A549 (cell line): ENCODE measurements around the gene PTCD3. TPM values are rescaled to one million over a fixed set of nuclear protein-coding genes. Genes with fewer than 3 reads are reported as not detected.
A peak's percentile ranks its signal among the peaks of the same experiment; 100 is the strongest.

Experiments
- ATAC-seq, 2 experiments: fragments of 200-7000 bp in 1 of 2; fragments of >200 bp in 1 of 2; cut with Nextera tagmentation in 1 of 2; cut with Tn5 transposase in 1 of 2; 3 replicates each; pipeline versions ENCODE4 v1.8.0 to v1.9.1; 2018 to 2020; ENCODE audit warnings: mild to moderate bottlenecking in 1 of 2, moderate library complexity in 1 of 2
- CTCF ChIA-PET: fragments of 300-600 bp; sonication (Branson Sonifier 250); formaldehyde crosslinking; extraction: SDS; loops from one replicate; lab custom pipeline; 2021; ENCODE audit warnings: antibody characterized with exemption, inconsistent platforms; lab: Yijun Ruan, JAX
- POLR2A ChIA-PET: fragments of 350-600 bp; formaldehyde crosslinking; extraction: SDS; loops from one replicate; lab custom pipeline; 2021; ENCODE audit warnings: antibody characterized with exemption, inconsistent platforms; lab: Yijun Ruan, JAX
- DNase-seq, 2 experiments: peaks; one replicate each; pipeline versions ENCODE4 v3.0.0 to v3.0.0-alpha.2; 2011 to 2016; ENCODE audit warnings: low read depth in 1 of 2, low spot score in 1 of 2
- FAIRE-seq: peaks from 2 replicates; lab custom pipeline; 2011; peaks lifted over from hg19 to GRCh38; lab: Jason Lieb, UNC
- H3K27ac ChIP-seq, 2 experiments: fragments of >200 bp; sonication (Bioruptor Twin); formaldehyde crosslinking; 3 replicates each; pipeline ENCODE4 v1.5.1; 2016 to 2017
- H3K4me1 ChIP-seq: fragments of >200 bp; sonication (Bioruptor Twin); formaldehyde crosslinking; 3 replicates; pipeline ENCODE4 v1.6.1; 2016
- H3K4me2 ChIP-seq: fragments of >200 bp; sonication (Bioruptor Twin); formaldehyde crosslinking; 3 replicates; pipeline ENCODE4 v1.6.1; 2016
- H3K4me3 ChIP-seq: fragments of >200 bp; sonication (Bioruptor Twin); formaldehyde crosslinking; 3 replicates; pipeline ENCODE4 v1.5.1; 2016
- H3K9me3 ChIP-seq: fragments of >200 bp; sonication (Bioruptor Twin); formaldehyde crosslinking; 3 replicates; pipeline ENCODE4 v1.6.1; 2016
- EHMT2 ChIP-seq: fragments of 200-600 bp; sonication (generic); IDR thresholded peaks from 2 replicates; pipeline ENCODE4 v1.6.1; 2016; ENCODE audit warnings: antibody characterized with exemption, low read depth, mild to moderate bottlenecking, moderate library complexity
- EP300 ChIP-seq, 2 experiments: fragments of >200 bp; sonication (Bioruptor Twin); formaldehyde crosslinking; IDR thresholded peaks; 2 replicates in 1 of 2; 3 replicates in 1 of 2; pipeline ENCODE4 v1.6.1; 2016 to 2017
- FOSL2 ChIP-seq, 2 experiments: fragments of 450-650 bp in 1 of 2; fragments of >200 bp in 1 of 2; sonication (Bioruptor Twin) in 1 of 2; formaldehyde crosslinking; IDR thresholded peaks; 2 replicates each; pipeline versions ENCODE4 v1.5.0 to v1.6.1; 2016 to 2020; ENCODE audit warnings: mild to moderate bottlenecking in 1 of 2, moderate library complexity in 1 of 2
- HEYL ChIP-seq: fragments of 250-450 bp; sonication (Bioruptor Pico); IDR thresholded peaks from 2 replicates; pipeline ENCODE4 v1.8.0; 2021; ENCODE audit warnings: mild to moderate bottlenecking, moderate library complexity
- HOXA7 ChIP-seq: fragments of 250-450 bp; sonication (Bioruptor Pico); IDR thresholded peaks from 2 replicates; pipeline ENCODE4 v1.5.0; 2020; ENCODE audit warnings: mild to moderate bottlenecking, moderate library complexity
- JUNB ChIP-seq: fragments of >200 bp; sonication (Bioruptor Twin); formaldehyde crosslinking; IDR thresholded peaks from 2 replicates; pipeline ENCODE4 v1.6.1; 2016
- KDM1A ChIP-seq: fragments of 200-600 bp; sonication (generic); IDR thresholded peaks from 2 replicates; pipeline ENCODE4 v1.6.1; 2016; ENCODE audit warnings: low read depth, mild to moderate bottlenecking
- KDM5A ChIP-seq: fragments of 200-600 bp; sonication (generic); IDR thresholded peaks from 2 replicates; pipeline ENCODE4 v1.6.1; 2016; ENCODE audit warnings: antibody characterized with exemption, mild to moderate bottlenecking
- MAFK ChIP-seq: fragments of 450-650 bp; IDR thresholded peaks from 2 replicates; pipeline ENCODE4 v1.6.1; 2014; ENCODE audit not compliant: partially characterized antibody
- RAD21 ChIP-seq, 2 experiments: fragments of >200 bp in 1 of 2; sonication (Bioruptor Twin) in 1 of 2; formaldehyde crosslinking in 1 of 2; IDR thresholded peaks in 1 of 2; conservative IDR thresholded peaks in 1 of 2; 2 replicates in 1 of 2; 3 replicates in 1 of 2; pipeline ENCODE4 v1.6.1; 2012 to 2018; ENCODE audit warnings: inconsistent platforms in 1 of 2
- SMC3 ChIP-seq: fragments of >200 bp; sonication (Bioruptor Twin); formaldehyde crosslinking; IDR thresholded peaks from 3 replicates; pipeline ENCODE4 v1.6.1; 2018; ENCODE audit warnings: inconsistent platforms
- ZFP36 ChIP-seq: fragments of 450-650 bp; IDR thresholded peaks from 2 replicates; pipeline ENCODE4 v1.6.1; 2014; ENCODE audit warnings: borderline replicate concordance; ENCODE audit not compliant: partially characterized antibody
- ZSCAN20 ChIP-seq: fragments of 250-450 bp; sonication (Bioruptor Pico); IDR thresholded peaks from 2 replicates; pipeline ENCODE4 v1.8.0; 2022; ENCODE audit warnings: mild to moderate bottlenecking, moderate library complexity
- whole genome bisulfite sequencing: methylation state at CpG from one replicate; pipeline ENCODE4 v1.1.6; 2017; ENCODE audit errors: missing lambda C conversion rate; 5-methylcytosine and 5-hydroxymethylcytosine counted together
- polyA plus RNA-seq, 4 experiments: library from polyadenylated mRNA; depleted of rRNA in 3 of 4; stranded (reverse); fragments of >200 nt; fragmentation: RNase III in 1 of 4; extraction: RNeasy Plus Mini Kit Qiagen cat#74134 plus additional on column Dnase treatment in 1 of 4; gene quantifications; 2 replicates in 3 of 4; 3 replicates in 1 of 4; pipeline ENCODE4 v1.2.3, GENCODE V29; 2011 to 2017
- TF ChIP-seq, protein P1 (sequence below): fragments of >200 bp; sonication (Bioruptor Twin); formaldehyde crosslinking; IDR thresholded peaks from 3 replicates; pipeline ENCODE4 v1.5.1; 2016
- TF ChIP-seq, protein P2 (sequence below): IDR thresholded peaks from 2 replicates; pipeline ENCODE4 v1.6.1; 2012
- TF ChIP-seq, protein P3 (sequence below): fragments of 450-650 bp; IDR thresholded peaks from 2 replicates; pipeline ENCODE4 v1.6.1; 2014; ENCODE audit warnings: antibody characterized with exemption

PTCD3 gene
- polyA plus RNA-seq, 2 of the 4 experiments (the other 2 are of a cell fraction) = 200 to 260 TPM

DNA sequence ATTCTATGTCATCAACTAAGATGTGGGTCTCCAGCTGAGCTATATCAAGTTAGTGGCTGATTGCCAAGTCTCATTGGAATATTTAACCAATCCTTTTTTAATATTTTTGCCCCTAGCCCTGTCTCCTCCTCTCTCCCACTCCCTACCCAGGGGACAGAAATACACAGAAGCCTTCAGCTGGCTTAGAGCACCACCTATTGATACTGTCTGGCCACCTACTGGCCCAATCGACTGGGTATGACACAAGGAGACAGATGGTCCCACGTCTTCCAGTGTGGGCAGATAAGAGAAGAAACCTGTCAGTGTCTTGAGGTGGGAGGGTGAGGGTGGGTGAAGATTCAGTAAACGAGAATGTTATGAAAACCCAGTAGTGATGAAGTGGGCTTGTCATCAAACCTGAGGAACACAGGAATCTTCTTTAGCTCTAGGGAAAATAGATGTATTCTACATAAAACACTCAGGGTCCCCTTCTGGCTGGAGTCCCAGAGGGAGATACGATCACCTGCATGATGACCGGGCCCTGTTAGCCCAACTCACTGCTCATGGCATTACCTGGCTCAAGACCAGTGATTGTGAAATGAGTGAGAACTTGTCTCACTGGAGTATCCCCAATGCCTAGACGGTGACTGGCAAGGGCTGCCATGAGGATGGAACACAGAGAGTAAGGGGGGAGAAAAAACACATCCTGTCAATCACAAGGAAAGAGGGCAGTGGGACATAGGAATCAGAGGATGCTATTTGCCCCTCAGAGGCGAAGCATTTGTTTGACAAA, 27.1 kb upstream of the PTCD3 start:
- POLR2A ChIA-PET = interaction anchor here (1.0 to 2.5 kb wide), 2 partner anchors 191 to 251 kb away, joined by 4 to 11 read pairs; no protein-coding TSS in a partner anchor
- DNase-seq (peak in 1 of 2 experiments; percentile 69), FAIRE-seq (no peak), ATAC-seq (peak; percentile 85 to 88)
- 59% methylated on average over 7 of the region's 7 CpGs for WGBS
- Histone ChIP-seq H3K4me3 (no peak overlapping the region), H3K4me1 (peaks cover 22% of the 10 kb centered on the region; the same call in 2 of the 3 replicates), H3K4me2 (no peak overlapping the region), H3K27ac (peak overlapping the region in 1 of 2 experiments; percentile 53; a peak in 3 of 6 replicates), H3K9me3 (no peaks in the 10 kb centered on the region)
- CTCF ChIA-PET = interaction anchor here (0.6 to 23.1 kb wide), 83 partner anchors 10 to 458 kb away, joined by 3 to 766 read pairs (median 7); partner anchors contain the start of gene ST3GAL5
- TF ChIP-seq JUNB (no peak), FOSL2 (IDR thresholded peaks at IDR 0.05) (no peak), FOSL2 (CRISPR knock-in tag; IDR thresholded peaks at IDR 0.05) (no peak), SMC3 (peak; percentile 81), RAD21 (conservative IDR thresholded peaks at IDR 0.05 in 1 of 2, IDR thresholded peaks at IDR 0.05 in 1 of 2) (peak; percentile 91 to 93)
- TF ChIP-seq, protein P1, sequence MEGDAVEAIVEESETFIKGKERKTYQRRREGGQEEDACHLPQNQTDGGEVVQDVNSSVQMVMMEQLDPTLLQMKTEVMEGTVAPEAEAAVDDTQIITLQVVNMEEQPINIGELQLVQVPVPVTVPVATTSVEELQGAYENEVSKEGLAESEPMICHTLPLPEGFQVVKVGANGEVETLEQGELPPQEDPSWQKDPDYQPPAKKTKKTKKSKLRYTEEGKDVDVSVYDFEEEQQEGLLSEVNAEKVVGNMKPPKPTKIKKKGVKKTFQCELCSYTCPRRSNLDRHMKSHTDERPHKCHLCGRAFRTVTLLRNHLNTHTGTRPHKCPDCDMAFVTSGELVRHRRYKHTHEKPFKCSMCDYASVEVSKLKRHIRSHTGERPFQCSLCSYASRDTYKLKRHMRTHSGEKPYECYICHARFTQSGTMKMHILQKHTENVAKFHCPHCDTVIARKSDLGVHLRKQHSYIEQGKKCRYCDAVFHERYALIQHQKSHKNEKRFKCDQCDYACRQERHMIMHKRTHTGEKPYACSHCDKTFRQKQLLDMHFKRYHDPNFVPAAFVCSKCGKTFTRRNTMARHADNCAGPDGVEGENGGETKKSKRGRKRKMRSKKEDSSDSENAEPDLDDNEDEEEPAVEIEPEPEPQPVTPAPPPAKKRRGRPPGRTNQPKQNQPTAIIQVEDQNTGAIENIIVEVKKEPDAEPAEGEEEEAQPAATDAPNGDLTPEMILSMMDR = peak; percentile 92

DNA sequence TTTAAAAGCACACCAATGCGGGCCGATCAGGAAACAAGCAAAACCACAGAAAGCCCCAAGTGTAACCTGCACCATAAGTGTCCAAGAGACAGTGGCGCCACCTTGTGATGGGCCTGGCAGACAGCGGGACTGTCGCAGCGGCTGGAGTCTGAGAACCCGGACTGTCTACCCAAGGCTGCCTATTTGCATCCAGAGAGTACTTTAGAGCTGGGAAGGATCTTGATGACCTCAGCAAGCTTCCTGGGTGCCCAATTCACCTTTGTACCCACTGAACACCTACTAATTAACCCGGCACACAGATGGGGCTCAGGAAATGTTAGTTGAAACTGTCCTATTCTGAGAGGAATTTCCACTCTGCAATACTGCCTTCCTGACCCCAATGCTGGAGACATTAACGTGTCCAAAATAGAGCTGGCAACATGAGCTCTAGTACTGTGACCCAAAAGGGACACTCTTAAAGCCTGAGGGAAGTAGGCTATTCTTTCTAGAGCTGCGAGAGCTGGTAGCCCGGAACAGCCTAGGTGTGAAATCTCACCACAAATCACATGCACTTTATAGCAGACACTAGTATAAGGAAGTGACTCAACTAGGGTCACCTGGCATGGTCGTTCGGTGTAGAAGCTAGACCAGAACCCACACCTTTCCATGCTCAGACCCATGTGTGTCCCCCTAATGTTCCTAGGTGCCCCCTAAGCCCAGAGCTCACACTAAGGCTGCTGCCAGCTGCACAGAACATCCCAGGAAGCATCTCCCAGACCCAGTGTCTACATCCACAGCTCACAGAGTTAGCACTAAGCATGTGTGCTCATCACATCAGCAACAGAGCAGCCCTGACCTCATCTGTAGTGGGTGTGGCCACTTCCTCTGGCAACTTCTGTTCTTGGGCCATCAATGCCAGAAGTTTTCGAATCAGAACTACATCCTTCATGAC, 25.8 kb upstream of the PTCD3 start:
- Histone ChIP-seq H3K4me1 (peaks cover 22% of the 10 kb centered on the region; the same call in 2 of the 3 replicates), H3K9me3 (no peaks in the 10 kb centered on the region), H3K27ac (peak overlapping the region in 1 of 2 experiments; percentile 53; a peak in 3 of 6 replicates), H3K4me2 (no peak overlapping the region)
- POLR2A ChIA-PET = interaction anchor here (2.5 kb wide), 1 partner anchor 253 kb away, joined by 11 read pairs; no protein-coding TSS in a partner anchor
- TF ChIP-seq, protein P2, sequence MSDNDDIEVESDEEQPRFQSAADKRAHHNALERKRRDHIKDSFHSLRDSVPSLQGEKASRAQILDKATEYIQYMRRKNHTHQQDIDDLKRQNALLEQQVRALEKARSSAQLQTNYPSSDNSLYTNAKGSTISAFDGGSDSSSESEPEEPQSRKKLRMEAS = 0 out of 2 replicates have a peak, but pooled peaks have one; percentile 5
- TF ChIP-seq KDM5A (no peak), MAFK (peak; percentile 39), RAD21 (conservative IDR thresholded peaks at IDR 0.05 in 1 of 2, IDR thresholded peaks at IDR 0.05 in 1 of 2) (peak; percentile 86 to 89), KDM1A (no peak), ZFP36 (no peak), HEYL (CRISPR knock-in tag) (no peak), HOXA7 (no peak), ZSCAN20 (CRISPR knock-in tag) (no peak), EP300 (IDR thresholded peaks at IDR 0.05) (no peak), SMC3 (peak; percentile 92), EHMT2 (no peak)
- TF ChIP-seq, protein P3, sequence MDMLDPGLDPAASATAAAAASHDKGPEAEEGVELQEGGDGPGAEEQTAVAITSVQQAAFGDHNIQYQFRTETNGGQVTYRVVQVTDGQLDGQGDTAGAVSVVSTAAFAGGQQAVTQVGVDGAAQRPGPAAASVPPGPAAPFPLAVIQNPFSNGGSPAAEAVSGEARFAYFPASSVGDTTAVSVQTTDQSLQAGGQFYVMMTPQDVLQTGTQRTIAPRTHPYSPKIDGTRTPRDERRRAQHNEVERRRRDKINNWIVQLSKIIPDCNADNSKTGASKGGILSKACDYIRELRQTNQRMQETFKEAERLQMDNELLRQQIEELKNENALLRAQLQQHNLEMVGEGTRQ = no peak
- TF ChIP-seq, protein P1 = peak; percentile 93
- TF ChIP-seq, all 56 proteins: peak for 5
- ATAC-seq (peak; percentile 87 to 95), DNase-seq (peak; percentile 56 to 82), FAIRE-seq (no peak)
- CTCF ChIA-PET = interaction anchor here (0.5 to 23.1 kb wide), 85 partner anchors 11 to 459 kb away, joined by 3 to 766 read pairs (median 7); partner anchors contain the start of gene ST3GAL5
- WGBS = 50% methylated on average over 14 of the region's 14 CpGs
- H3K4me3 ChIP-seq = no peak overlapping the region
